HG03521 (cell line): ENCODE results near the gene PTRHD1.

Source experiments
- ATAC-seq: cut with Tn5 transposase; IDR thresholded peaks from one replicate; pipeline ENCODE4 v1.9.1; 2021; ENCODE audit warnings: mild to moderate bottlenecking, moderate library complexity; ENCODE audit not compliant: unreplicated experiment

The PTRHD1 gene

DNA sequence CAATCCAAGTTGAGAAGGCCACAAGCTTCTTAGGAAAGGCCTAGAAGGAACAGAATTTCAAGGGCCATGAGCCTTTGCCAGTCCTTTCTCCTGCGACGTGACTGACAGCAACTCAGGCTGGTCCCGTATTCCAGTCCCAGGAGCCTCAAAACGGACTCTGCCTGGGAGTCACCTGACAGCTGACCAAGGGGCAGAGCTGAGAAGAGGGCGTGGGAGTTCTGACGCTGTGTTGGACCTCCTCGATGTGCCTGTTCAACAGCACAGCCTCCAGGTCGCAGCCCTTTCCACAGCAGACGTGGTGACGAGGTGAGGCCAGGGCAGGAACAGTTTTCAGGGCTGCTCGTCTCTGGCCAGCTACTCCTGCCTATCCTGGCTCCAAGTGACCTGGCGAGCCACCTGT lies 37.6 kb upstream of the PTRHD1 start:
- ATAC-seq, result no peak

DNA sequence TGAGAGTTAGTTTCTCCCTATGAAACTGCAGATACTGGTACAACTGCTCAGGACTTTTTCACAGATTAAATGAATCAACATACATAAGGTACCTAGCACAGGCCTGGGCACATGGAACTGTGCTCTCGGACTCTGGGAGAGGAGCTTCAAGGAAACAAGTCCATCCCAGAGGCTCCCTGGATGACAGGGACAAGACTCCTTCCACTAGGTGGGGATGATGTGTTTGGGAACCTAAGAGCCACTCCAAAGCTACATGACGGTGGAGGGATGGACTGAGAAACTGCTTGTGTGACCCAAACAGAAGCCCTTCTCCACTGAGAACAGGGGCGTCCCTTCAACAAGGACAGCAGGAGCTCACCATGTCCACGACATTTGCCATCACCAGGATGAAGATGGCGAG lies 37.2 kb upstream of the PTRHD1 start:
- ATAC-seq, result no peak

DNA sequence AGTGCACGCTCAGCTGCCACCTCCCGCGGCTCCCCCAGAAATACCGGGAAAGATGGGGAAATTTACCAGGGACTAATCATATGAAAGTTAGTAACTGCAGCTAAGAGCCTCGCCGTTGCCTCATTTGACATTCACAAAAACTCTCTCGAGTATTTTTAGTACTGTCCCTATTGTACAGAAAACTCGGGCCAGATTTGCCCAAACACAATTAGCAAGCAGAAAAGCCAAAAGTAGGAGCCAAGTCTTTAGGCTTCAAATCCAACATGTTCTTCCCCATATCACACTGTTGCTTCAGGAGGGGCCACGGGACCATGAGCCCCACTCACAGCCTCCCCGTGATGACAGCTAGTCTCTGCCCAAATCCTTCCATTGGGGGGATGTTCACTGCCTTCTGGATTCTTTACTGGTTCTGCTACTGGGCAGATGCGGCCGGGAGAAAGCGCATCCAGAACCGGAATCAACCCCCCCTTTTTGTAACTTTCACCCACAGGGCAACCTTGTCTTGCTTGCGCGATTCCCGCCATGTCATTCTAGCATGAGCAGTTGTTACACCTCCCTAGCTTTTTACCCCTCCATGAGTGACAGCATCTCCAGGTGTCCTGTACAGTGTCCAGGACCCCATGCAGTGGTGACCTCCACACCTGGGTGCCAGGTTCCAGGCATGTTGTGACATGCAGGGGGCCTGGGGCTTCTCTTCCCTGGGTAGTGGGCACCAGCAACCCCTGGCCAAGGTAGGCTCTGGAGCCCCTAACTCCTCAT lies 35.2 kb upstream of the PTRHD1 start:
- no peak for ATAC-seq

DNA sequence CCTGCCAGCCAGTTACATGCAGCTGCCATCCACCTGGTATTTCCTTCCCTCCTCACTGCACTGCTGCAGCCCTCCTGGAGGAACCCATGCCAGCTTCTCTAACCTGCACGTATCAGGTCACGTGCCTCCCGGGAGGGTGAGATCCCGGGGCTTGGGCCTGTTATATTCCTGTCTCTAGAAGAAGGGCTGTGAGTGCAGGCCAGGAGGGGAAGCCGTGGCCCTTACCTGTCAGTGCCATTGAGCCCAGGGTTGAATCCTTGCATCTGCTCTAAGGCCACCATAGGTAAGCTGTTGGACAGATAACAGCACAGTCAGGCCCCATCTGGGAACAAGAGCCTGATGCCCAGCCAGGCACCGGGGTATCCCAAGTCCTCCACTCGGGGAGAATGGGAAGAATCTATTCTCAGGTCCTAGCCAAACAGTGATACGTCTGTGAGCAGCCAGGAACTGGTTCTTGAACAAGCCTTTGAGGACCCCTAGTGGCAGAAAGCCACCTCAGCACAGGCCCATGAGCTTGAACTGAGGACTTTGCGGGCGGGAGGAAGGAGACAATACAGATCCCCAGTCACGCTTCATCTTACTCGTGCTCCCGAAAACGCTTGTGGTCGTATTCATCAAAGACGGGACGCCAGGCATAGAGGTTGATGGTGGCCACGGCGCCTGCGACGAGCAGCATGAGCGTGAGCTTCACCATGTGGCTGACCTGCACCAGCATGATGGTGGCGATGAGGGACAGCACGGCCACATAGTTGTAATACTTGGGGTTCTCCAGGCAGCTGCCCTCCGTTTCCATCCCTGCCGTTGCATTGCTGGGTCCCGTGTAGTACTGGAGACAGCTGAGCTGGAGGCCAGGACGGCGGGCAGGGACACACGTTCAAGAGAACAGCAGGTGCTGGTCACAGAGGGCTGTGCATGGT lies 34.4 kb upstream of the PTRHD1 start:
- no peak for ATAC-seq

DNA sequence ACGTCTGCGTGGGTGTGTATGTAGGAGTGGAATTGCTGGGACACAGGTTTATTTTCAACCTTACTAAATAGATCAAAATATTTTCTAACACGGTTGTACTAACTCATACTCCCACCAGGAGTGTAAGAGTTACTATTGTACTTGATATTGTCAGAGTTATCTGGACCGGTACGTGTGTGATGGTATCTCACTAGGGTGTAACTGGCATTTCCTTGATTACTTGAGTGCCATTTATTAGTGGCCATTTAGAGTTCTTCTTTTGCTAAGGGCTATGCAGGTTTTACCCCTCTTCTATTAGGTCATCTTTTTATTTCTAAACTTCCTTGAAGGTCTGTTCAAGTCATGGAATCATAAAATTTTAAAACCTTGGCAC lies 33.6 kb upstream of the PTRHD1 start:
- no peak for ATAC-seq

DNA sequence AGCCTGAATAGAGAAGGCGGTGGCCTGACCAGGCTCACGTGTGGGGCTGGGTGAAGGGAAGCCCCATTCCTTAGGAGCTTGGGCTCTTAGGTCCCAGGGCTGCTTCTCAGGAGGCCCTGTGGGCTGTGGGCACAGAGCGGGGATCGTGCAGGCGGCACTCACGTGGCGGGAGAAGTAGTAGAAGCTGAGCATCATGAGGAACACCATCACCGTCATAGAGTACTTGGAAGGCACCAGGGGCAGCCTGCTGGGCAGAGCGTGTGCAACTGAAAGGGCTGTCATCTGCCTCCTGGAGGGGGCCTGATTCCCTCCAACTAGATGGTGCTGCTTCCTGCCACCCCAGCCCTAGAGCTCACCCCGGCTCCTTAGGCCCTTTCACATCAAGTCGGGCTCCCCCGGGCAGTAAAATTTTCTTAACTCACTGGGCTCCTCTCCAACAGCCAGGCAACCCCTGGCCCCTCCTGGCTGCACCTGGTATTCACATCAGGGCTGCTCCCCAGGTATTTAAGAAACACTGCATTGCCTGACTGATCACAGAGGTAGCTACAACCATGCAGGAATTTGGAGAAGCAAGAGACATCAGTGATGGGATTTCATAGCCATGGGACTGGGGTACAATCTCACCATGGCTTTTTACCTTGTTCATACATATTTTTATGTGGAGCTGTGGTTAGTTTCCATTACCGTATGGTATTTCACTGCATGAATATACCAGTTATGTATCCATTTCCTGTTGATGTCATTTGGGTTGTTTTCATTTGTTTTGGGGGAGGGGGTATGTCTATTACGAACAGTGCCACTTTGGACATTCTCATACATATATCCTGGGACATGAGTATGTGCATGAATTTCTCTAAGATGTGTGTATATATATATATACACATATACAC lies 32.9 kb upstream of the PTRHD1 start:
- ATAC-seq, result no peak

DNA sequence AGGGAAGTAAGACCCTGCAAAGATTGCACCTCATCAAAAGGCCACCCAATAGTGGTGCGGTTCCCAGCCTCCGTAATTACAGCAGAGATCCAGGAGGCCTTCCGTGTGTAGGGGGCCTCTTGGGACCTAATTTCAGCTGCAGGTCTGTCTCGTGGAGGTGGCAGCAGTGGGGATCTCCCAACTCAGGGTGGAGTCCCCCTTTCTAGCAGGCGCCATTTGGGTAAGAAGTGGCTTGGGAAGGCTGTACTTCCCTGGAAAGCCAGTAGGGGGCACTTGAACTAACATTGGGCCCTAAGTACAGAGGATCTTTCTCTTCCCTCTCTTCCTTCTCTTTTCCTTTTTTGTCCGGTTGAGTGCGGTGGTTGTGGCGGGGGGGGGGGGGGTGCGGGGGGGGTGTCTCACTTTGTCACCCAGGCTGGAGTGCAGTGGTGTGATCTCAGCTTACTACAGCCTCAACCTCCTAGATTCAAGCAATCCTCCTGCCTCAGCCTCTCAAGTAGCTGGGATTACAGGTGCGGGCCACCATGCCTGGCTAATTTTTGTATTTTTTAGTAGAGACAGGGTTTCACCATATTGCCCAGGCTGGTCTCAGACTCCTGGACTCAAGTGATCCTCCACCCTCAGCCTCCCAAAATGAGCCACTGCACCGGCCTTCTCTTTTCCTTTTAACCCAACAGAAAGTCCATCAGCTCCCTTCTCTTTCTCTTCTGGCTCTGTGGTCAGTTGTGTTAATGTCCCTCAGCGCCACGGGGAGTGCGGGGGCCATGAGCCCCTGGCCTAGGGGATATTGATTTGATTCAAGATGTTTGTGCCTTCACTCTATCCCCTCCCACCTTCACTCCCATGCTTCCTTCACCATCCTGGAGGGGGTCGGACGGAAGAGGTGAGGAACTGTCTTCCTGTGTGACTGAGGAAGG lies 32.0 kb upstream of the PTRHD1 start:
- no peak for ATAC-seq

DNA sequence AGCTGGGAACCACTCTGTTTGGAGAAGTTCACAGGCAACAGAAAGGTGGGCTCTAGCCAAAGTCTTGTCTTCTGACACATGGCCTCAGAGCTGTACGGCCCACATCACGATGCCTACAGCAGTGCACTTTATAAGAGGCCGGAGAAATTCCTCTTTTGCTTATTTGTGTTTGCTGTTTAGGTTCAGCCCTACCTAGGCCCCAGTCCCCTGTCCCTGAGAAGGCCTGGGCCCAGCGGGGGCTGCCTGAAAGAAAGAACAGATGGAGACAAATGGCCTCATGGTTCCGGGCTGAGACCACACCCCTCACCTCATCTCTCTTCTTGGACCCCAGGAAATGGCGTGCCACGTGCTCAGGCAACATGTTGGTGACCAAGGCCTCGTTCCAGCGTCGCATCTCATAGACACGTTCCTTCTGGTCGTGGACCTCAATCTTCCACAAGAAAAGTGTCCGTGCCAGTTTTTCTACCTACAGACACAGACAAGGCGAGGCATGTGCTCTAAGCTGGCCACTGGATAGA lies 30.9 kb upstream of the PTRHD1 start:
- no peak for ATAC-seq

DNA sequence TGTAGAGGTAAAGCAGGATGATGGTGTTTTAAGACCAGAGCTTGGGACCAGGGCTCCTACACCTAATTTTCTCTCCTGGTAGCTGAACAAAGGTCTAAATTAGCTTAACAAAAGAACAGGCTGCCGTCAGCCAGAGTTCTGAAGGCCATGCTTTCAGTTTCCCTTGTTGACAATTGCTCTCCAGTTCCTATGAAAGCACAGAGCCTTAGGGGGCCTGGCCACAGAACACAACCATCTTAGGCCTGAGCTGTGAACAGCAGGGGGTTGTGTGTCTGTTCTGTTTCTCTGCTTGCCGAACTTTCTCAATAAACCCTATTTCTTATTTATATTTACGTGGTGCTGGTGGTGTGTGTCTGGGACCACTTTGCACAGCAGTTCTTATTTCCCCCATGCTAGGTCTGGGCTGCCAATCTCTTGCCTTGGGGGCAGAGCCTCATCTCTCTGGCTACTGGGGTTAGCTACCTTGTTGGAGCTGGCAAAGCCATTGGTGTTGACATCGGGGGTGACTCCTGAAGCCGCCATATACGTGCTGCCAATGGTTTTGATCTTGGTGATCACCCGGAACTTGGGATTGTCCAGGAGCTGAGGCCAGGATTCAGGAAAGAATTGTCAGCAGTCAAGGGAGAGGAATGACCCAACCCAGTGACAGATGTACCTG lies 29.0 kb upstream of the PTRHD1 start:
- no peak for ATAC-seq

DNA sequence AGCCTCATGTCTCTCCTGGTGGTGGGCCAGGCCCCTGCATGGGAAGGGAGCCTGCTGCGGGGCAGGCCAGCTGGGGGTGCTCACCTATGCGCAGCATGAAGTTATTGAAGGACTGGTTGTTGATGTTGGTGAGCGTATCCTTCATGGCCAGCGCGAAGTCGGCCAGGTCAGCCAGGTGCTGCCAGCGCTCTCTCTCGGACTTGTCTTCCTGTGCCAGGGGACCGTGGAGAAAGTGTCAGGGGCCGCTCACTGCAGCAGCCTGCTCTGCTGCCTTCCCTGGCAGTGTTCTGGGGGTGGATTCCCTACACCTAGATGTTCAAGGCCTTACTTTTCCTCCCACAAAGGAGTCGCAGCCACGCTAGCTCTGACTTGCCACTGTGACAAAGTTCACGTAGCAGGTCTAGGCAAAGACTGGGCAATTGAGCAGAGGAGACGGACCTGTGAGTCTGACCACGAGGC lies 28.3 kb upstream of the PTRHD1 start:
- ATAC-seq, result no peak

DNA sequence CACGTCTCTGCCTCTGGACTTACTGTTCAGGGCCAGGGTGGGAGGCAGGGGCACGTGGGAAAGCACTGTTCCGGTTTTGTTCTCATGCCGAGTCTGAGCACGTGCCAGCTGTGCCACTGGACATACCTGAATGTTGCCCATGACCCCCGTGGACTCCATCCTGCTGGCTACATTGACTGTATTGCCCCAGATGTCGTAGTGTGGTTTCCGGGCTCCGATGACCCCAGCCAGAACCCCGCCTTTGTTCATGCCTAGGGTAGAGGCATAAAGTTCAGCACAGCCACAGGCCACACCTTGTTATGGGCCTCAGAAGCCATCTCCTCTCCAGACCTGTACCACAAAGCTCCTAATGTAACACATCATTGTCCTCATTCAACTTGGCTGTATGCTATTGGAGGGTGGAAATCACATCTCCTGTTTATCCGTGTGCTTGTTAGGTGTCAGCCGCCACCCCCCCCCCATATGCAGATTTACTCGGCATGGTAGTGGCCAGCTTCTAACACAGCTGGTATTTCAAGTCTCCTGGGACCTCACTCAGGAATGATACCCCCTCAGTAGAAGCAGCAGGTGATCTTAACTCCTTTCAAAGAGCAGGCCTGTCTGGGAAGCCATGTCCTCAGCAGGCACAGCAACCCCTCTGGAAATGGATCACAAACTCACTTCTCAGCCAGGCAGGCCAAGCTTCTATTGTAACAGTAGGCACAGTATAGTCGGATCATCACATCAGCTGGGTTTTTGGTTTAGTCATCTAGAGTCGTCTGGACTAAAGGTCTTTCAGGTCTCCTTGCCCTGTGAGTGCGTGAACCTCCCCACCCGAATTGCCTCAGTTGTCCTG lies 27.6 kb upstream of the PTRHD1 start:
- no peak for ATAC-seq

DNA sequence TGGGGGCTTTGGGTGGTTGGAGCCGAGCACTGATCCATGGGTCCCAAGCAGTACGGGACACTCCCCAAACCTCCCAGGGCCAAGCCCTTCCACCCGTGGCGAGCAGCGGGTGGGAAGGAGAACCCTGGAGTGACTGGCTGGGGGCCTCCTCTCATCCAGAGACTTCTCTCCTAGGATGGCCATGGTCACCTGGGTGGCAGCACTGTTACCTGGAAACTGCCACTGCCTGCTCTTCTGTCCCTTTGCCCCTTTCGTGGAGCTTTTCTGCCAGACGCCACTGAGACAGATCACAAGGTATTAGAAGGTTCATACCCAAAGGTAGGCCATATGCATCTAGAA lies 27.0 kb upstream of the PTRHD1 start:
- no peak for ATAC-seq

DNA sequence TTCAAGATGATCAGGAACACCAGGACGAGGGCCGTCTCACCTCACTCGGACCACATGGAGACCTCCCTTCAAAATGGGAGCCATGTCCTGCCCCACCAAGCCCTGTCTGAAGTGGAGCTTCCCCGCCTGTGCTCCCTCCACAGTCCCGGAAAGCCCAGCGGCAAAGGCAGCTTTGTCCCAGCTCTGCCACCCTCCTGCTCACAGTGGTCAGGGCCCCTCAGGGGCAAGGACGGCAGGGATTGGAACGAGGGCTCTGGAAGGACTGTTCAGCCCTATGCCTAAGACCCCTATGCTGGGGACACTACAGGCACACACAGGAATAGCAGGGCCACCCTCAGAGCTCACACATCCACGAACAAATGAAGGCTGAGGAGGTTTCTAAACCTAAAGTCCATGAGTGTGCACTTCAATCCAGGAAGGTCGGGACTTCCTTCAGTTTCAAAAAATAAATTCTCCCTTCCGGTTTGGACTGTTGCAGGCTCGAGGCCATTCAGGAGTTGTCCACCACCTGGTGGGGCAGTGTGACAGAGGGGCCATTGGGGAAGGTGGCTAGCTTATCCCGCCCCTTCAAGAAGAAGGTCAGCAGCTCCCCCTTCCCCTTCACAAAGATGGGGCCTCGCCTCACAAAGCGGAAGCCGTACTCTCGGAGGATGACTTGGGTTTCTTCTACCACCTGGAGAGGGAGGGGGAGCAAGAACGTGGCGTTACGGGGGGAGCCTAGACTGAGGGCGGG lies 26.4 kb upstream of the PTRHD1 start:
- ATAC-seq, result no peak

DNA sequence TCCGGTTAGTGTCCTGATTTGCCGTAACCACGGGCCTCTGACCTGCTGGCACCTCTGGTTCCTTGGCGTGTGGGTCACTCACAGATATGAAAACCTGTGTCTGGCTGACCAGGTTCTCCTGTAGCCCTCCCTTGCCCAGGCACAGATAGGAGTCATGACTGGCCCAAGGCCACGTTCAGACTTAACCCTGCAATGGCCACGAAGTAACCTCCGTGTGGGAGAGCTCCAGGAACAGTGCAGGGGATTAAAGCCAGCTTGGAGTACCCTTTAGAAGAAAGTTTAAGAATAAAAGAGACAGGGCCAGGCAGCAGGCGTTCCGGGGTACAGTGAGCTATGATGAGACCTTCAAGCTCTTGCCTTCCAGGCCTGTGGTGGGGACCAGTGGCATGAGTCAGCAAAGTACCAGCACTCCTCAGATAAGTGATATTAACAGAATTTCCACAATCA lies 25.6 kb upstream of the PTRHD1 start:
- no peak for ATAC-seq

DNA sequence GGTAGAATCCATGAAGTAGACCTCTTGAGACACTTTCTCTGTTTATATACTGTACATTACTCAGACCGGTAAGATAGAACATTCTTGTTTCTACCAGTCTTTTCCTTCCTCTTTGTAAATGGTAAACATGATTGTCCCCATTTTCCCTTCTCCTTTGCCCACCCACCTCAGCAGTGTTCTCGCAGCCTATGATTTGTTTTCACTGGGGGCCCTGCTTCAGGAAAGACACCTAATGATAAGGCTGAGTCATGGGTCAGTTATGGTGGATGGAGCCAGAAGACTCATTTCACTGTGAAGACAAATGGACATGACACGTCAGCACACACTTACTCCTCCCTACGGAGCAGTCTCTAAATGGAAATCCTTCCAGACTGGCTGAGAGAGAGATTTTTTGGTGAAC lies 23.7 kb upstream of the PTRHD1 start:
- no peak for ATAC-seq

DNA sequence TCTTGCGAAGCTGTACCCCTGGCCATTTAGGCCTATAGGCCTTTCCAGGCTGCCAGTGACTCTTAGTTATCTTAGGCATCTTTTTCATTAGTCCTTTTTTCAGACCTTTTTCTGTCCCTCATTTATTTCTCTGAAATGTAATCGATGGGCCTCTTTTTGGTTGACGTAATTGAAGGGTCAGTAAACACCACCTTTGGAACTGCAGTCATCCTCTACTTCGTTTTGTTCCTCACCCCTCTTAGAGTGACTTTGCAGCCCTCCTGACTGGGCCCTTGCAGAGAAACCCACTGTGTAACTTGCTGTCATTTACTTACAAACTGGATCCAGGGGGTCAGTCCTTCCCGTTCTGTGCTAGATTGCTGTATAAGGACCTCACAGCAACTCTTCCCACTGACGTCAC lies 23.2 kb upstream of the PTRHD1 start:
- no peak for ATAC-seq

DNA sequence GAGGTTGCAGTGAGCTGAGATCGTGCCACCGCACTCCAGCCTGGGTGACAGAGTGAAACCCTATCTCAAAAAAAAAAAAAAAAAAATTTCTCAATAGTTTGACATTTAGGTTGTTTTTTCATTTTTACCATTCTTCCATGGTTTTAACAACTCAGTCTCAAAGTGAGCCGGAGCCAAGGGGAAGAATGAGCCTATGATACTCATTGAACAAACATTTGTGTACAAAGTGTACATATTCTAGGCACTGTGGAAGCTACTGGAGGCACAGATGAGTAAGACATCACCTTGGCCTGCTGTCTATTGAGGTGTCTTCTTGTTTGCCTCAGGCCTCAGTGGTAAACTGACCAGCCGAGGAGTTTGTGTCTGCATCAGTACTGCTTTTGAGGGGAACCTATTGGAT lies 22.0 kb upstream of the PTRHD1 start:
- no peak for ATAC-seq

DNA sequence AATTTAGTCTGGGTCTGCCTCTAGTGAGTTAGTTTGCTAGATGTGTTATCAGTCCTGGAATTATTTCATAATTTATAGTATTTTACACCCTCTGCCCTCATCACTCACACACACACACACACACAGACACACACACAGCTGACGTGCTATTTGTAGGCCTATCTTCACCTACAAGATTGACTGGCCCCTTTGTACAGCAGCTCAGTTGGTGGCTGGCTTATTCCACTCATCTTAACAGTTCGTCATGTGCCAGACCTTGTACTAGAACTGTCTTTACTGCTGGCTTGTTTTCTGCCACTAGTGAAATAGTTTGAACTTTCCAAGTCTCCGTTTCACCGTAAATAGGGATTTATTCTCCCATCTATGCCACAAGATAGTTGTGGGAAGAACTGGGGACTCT lies 21.3 kb upstream of the PTRHD1 start:
- no peak for ATAC-seq
